ENCODE data around the gene LITAFD.
A peak's percentile ranks its signal among the peaks of the same experiment; 100 is the strongest.

Gene LITAFD

DNA sequence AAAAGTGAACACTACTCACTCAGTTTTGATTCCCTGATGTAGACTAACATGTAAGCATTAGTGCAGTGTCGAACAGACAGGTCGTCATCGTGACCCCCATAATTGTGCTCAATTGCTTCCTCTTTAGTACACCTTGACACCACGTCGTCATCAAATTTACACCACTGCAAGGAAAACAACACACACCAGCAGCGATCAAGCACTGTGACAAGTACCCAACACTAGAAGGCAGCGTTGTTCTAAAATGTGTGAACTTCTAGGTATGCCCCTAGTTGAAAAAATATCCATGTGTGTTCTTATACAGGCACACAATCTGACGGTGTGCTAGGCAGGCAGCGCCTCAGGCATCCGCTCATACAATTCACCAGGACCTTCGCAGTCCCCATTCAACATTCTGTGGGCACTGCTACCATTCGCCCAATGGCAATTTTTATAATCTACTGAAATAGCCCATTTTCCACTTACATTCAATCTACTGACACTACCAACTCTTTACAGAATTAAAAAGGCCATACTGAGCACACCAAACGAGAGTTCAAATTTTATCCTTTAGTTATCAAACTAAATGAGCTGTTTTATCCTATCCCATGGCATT lies 23.1 kb downstream of the LITAFD start:
- TF ChIP-seq, protein P1, sequence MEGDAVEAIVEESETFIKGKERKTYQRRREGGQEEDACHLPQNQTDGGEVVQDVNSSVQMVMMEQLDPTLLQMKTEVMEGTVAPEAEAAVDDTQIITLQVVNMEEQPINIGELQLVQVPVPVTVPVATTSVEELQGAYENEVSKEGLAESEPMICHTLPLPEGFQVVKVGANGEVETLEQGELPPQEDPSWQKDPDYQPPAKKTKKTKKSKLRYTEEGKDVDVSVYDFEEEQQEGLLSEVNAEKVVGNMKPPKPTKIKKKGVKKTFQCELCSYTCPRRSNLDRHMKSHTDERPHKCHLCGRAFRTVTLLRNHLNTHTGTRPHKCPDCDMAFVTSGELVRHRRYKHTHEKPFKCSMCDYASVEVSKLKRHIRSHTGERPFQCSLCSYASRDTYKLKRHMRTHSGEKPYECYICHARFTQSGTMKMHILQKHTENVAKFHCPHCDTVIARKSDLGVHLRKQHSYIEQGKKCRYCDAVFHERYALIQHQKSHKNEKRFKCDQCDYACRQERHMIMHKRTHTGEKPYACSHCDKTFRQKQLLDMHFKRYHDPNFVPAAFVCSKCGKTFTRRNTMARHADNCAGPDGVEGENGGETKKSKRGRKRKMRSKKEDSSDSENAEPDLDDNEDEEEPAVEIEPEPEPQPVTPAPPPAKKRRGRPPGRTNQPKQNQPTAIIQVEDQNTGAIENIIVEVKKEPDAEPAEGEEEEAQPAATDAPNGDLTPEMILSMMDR (IDR thresholded peaks at IDR 0.05; ENCODE audit: extremely low read depth, missing control alignments), result peak; percentile 13
- DNase-seq (ENCODE audit: low spot score), result no peak

DNA sequence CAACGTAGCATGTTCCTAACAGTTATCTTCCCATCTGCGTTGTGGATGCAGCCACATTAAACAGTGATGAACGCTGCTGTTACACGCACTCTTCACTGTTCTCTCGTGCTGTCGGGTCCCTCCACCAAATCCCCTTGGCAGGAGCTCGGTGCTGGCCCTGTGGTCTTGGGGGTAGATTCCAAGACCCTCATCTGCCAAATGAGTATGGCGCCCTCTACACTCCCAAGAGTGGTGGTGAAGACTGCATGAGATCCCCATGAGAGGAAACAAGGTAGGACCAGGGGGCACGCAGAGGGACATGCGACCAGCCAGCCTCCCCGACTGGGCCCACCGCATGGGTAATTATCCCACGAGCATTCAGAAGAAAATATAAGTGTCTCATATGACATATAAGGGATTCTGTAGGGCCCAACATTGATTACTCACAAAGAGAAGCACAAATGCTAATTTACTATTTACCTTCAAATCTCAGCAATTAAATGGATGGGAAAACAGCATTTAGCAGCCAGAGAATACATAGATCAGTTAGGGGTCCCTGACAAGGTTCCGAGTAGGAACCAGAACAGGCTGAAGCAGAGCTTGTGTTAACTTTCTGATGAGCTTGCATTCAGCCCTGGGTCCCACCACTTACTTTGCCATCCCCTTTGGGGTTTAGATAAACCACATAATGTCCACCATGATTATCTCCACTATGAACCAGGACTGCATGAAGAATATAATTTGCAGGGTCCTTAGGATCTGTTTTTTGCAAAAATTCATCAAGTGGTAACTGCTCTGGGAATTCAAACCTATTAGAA lies 23.8 kb downstream of the LITAFD start:
- TF ChIP-seq, protein P1 (IDR thresholded peaks at IDR 0.05; ENCODE audit: extremely low read depth, missing control alignments), result no peak
- no peak for DNase-seq (ENCODE audit: low spot score)

DNA sequence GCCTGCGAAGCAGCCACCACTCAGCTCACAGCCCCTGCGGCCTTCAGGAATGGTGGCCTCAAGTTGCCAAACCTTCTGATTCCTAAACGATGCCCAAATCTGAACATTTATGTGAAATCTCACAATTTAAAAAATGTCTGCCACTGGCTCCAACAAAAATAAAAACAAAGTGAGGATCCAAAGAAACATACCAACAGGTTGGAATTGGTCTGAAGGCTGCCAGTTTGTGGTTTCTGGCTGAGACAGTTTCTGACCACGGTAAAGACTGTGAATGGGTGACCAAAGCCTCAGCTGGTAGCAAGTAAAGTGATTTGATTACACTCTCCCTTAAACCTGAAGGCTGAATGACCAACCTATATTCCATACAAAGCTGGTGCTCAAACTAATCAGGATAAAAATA lies 24.9 kb downstream of the LITAFD start:
- DNase-seq (ENCODE audit: low spot score), result no peak
- TF ChIP-seq, protein P1 (IDR thresholded peaks at IDR 0.05; ENCODE audit: extremely low read depth, missing control alignments), result no peak

DNA sequence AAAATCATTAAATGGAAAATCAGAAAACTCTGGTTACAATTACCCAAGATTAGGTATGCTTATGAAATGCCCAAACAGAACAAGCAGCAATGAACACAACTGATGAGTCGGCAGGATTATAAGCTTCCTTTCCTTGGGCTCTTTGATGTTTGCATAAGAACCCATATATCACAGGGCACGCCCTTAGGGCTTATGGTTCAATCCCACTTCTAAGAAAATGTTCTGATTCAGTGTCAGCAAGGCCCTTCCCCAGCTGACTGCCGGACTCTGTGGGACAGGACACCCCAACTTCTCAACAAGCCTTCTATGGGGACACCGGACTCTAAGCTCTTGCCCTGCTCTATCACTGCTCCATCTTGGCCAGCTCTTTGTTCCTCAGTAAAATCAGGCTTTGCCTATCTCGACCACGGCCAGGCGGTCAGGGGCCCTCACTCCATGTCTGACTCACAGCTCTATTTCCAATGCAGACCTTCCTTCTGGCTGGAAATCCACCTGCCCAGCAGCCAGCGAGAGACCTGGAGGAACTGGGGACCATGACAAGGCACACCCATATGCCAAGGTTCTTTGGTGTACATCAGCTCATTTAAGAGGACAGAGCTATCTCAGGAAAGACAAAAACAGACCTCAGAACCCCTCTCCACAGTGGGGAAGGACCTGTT lies 26.8 kb downstream of the LITAFD start:
- TF ChIP-seq, protein P1 (IDR thresholded peaks at IDR 0.05; ENCODE audit: extremely low read depth, missing control alignments), result no peak
- DNase-seq (ENCODE audit: low spot score), result no peak

DNA sequence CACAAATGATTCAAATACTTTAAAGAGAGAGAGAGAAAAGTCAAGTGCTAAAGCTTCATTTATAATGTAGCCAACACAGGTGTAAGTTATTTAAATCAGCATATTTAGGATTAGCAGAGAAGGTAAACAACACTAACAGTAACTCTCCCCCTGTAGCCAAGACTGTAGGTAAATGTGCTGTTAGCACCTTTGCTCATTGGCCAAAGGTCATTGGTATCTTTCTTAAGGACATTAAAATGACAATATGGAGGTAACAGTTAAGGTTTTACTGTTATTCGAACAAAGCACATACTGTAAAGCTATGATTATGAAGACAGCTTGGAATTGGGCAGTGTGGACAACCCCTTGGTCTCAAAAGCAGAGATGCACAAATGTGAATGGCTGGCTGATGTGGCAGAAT lies 28.7 kb downstream of the LITAFD start:
- no peak for DNase-seq (ENCODE audit: low spot score)
- TF ChIP-seq, protein P1 (IDR thresholded peaks at IDR 0.05; ENCODE audit: extremely low read depth, missing control alignments), result no peak

DNA sequence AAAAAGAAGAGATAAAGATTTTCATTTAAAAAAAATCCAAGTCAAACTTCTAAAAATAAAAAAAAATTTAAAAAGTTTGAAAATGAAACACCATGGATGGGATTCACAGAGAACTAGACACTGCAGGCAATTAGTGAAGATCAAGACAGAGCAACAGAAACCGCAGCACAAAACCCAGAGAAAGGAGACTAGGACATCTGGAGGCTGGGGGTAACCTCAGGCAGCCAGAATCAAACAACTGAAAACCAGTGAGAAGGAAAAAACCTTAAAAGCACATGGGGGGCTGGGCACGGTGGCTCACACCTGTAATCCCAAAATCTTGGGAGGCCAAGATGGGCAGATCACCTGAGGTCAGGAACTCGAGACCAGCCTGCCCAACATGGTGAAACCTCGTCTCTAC lies 30.6 kb downstream of the LITAFD start:
- DNase-seq (ENCODE audit: low spot score), result no peak
- TF ChIP-seq, protein P1 (IDR thresholded peaks at IDR 0.05; ENCODE audit: extremely low read depth, missing control alignments), result no peak

DNA sequence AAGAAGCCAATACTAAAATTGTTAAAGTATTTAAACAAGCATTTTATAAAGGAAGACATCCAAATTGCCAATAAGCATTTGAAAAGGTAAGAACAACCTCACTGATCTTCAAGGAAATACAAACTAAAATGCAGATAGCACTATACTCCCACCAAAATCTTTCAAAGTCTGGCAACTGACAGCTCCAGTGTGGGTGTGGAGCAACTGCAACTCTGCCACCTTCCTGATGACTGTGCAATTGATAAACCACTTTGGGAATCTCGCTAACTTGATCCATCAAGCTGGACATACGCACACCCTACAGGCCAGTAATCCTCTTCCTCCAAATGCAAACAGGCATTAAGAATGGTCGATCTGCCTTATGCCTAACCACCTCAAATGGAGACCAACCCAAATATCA lies 31.9 kb downstream of the LITAFD start:
- DNase-seq (ENCODE audit: low spot score), result no peak
- TF ChIP-seq, protein P1 (IDR thresholded peaks at IDR 0.05; ENCODE audit: extremely low read depth, missing control alignments), result no peak

All from GM20000 (cell line).